Umbilical cord (tissue), 2 donors: ENCODE results near the gene VSTM2B. TPM values are rescaled to one million over a fixed set of nuclear protein-coding genes. Genes with fewer than 3 reads are reported as not detected.

ENCODE experiments used
- DNase-seq: peaks from one replicate; pipeline ENCODE4 v3.0.0-alpha.2; 2015; ENCODE audit warnings: low spot score
- total RNA-seq: library from RNA; depleted of rRNA; stranded (reverse); fragments of >200 nt; gene quantifications from one replicate; pipeline ENCODE4 v1.2.3, GENCODE V29; 2014; ENCODE audit warnings: low replicate concordance; ENCODE audit not compliant: insufficient read depth

VSTM2B gene
- total RNA-seq, 1 donor from 2014 or later, result not detected

- DNase-seq, result no peak
Observed at GRCh38 chr19:29566496-29567054, 40.8 kb downstream of the VSTM2B start.

- no peak for DNase-seq
Observed at GRCh38 chr19:29567366-29567915, 41.6 kb downstream of the VSTM2B start.

- no peak for DNase-seq
Observed at GRCh38 chr19:29568036-29569025, 42.5 kb downstream of the VSTM2B start.

- no peak for DNase-seq
Observed at GRCh38 chr19:29569038-29569911, 43.5 kb downstream of the VSTM2B start.

- DNase-seq, result no peak
Observed at GRCh38 chr19:29571181-29571580, 45.4 kb downstream of the VSTM2B start.

GRCh38 chr19:29573486-29573885 lies 47.7 kb downstream of the VSTM2B start:
- no peak for DNase-seq

GRCh38 chr19:29574510-29574909 lies 48.7 kb downstream of the VSTM2B start:
- DNase-seq, result no peak

- DNase-seq, result no peak
Observed at GRCh38 chr19:29576046-29576606, 50.3 kb downstream of the VSTM2B start.

GRCh38 chr19:29576761-29577648 lies 51.2 kb downstream of the VSTM2B start:
- no peak for DNase-seq

- no peak for DNase-seq
Observed at GRCh38 chr19:29577649-29577963, 51.8 kb downstream of the VSTM2B start.

GRCh38 chr19:29578349-29578748 lies 52.6 kb downstream of the VSTM2B start:
- DNase-seq, result no peak

- DNase-seq, result no peak
Observed at GRCh38 chr19:29579308-29579910, 53.6 kb downstream of the VSTM2B start.

- DNase-seq, result no peak
Observed at GRCh38 chr19:29581398-29581797, 55.6 kb downstream of the VSTM2B start.

- DNase-seq, result no peak
Observed at GRCh38 chr19:29583196-29583999, 57.6 kb downstream of the VSTM2B start.

- no peak for DNase-seq
Observed at GRCh38 chr19:29586401-29586800, 60.6 kb downstream of the VSTM2B start.

- DNase-seq, result no peak
Observed at GRCh38 chr19:29587059-29587458, 61.3 kb downstream of the VSTM2B start.

GRCh38 chr19:29587518-29587986 lies 61.8 kb downstream of the VSTM2B start:
- DNase-seq, result no peak

- DNase-seq, result no peak
Observed at GRCh38 chr19:29588095-29588494, 62.3 kb downstream of the VSTM2B start.

GRCh38 chr19:29590278-29590677 lies 64.5 kb downstream of the VSTM2B start:
- DNase-seq, result no peak
